GM18907 (cell line): ENCODE measurements around the gene TMEM123.

Source experiments
- ATAC-seq: cut with Tn5 transposase; IDR thresholded peaks from one replicate; pipeline ENCODE4 v1.9.1; 2021; ENCODE audit warnings: mild to moderate bottlenecking, moderate library complexity; ENCODE audit not compliant: unreplicated experiment

TMEM123 gene

GRCh38 chr11:102367364-102367763 is 85.2 kb downstream of the TMEM123 start:
- ATAC-seq: no peak

GRCh38 chr11:102364991-102365390 is 87.6 kb downstream of the TMEM123 start:
- no peak for ATAC-seq

- ATAC-seq: peak; percentile 99
Measured at GRCh38 chr11:102361086-102362031, 91.2 kb downstream of the TMEM123 start.

GRCh38 chr11:102360681-102361080 is 91.9 kb downstream of the TMEM123 start:
- ATAC-seq: no peak

GRCh38 chr11:102359372-102359771 is 93.2 kb downstream of the TMEM123 start:
- ATAC-seq: no peak

- no peak for ATAC-seq
Measured at GRCh38 chr11:102357116-102357515, 95.4 kb downstream of the TMEM123 start.

GRCh38 chr11:102347462-102348370 is 104.8 kb downstream of the TMEM123 start:
- peak; percentile 20 for ATAC-seq

GRCh38 chr11:102346748-102347461 is 105.7 kb downstream of the TMEM123 start, which contains the start of gene BIRC2:
BIRC2 (plus strand) TSS chr11:102347214; CDS start chr11:102349855, 2,641 bp downstream.
- peak; percentile 92 for ATAC-seq

GRCh38 chr11:102346456-102346747 is 106.2 kb downstream of the TMEM123 start:
- no peak for ATAC-seq
